HG02981 (cell line): ENCODE data around the gene YLPM1.

Experiments
- ATAC-seq: cut with Tn5 transposase; IDR thresholded peaks from one replicate; pipeline ENCODE4 v1.9.1; 2021; ENCODE audit warnings: mild to moderate bottlenecking, moderate library complexity; ENCODE audit not compliant: unreplicated experiment

Gene YLPM1

DNA sequence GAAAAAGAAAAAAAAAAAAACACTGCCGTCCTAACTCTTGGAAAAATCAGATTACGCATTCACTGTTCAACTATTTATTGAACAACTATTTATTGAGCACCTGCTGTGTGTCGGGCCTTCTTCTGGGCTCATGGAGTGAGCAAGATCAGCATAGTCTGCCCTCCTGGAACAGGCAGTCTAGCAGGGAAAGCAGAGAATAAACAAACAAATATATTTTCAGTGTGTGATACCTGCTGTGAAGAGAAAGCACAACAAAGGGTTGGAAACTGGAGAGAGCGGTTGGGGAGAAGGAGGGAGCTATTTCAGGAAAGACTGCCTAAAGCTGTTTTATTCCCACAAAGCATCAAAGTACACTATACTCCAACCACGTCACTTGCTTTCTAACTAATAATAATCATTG lies 102.0 kb downstream of the YLPM1 start:
- ATAC-seq = no peak

DNA sequence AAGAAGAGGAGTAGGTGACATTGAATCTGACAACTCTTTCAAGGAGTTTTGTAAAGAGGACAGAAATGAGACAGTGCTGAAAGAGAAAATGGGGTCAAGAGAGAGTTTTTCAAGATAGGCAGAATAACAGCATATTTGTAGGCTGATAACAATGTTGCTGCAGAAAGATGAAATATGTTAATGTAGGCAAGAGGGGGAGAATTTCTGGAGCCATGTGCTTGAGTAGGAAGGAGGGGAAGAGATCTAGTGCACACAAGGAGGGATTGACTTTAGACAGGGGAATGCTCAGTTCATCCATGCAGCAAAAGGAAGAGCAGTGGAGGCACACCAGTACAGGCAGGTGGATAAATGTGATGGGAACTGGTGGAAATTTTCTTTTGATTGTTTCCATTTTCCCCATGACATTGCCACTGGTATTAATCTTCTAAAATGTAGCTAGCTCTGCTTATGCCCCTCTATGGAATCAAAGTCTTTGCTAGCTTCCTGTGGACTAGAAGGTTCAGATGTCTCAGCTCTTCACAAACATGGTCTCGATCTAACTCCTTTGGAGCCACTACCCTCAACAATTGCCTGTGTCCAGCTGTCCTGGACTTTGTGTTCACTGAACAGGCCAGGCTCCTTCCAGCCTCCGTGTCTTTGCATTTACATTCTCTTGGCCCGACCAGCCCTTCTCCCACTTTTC lies 103.7 kb downstream of the YLPM1 start:
- no peak for ATAC-seq

DNA sequence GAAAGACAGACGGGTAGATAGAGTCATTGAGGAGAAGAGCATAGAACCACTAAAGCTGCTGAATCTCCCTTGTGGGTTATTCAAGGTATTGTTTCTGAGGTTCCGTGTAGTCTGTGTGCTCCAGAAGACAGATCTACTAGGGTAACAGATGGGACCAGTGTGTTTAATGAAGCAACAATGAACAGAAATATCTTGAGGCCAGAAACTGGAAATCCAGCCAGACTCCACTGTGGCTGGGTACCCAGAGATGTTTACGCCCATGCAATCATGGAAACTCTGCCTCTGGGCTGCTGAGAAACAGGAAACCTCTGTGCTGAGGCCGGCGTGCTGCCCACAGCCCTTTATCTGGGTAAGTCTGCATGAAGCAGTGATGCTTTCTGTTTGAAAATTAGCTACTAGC lies 104.6 kb downstream of the YLPM1 start:
- no peak for ATAC-seq

DNA sequence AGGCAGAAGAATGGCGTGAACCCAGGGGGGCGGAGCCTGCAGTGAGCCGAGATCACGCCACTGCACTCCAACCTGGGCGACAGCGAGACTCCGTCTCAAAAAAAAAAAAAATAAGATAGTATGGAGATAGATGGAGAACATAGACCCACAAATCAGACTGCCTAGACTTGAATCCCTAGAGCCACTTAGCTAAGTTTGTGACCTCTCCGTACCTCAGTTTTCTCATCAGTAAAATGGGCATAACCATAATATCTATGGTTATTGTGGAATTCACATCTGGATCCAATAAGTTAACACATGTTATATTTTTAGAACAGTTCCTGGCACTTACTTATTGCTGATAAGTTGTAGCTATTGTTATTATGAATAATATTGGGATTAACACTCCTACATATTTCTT lies 105.6 kb downstream of the YLPM1 start:
- no peak for ATAC-seq

DNA sequence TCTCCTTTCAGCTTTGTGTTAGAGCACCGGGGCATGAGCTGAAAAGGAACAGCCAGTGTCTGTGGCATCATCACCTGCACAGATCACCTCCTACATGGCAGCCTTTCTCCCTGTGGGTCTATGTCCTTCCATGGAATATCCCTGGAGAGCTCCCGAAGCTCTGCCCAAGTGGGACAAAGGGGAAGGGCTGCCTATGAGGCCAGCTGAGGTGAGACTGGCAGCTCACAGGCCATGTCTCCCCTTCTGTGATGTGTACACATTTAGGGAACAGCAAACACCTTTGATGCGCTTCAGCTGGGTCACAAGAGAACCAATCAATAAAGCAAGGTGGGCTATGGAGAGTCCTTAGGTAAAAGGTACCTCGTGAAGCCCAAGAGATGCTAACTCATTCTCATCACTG lies 108.7 kb downstream of the YLPM1 start:
- no peak for ATAC-seq

DNA sequence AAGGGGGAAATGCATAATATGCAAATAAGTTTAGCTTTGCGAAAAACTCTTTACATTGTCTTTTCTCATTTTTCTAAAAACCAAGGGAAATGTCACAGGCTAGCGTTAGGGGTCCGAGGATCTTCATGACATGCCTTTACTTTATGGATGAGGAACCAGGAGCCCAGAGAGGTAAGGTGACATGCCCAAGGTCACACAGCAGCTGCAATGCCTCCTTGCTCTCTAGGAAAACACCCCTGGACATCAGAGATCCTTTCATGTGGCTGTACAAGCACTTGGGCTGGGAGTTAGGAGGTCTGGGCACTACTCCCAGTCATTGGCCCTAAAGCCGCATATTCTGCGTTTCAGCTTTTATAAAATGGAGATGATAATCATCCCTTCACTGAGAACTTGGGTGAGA lies 112.1 kb downstream of the YLPM1 start:
- ATAC-seq = no peak

DNA sequence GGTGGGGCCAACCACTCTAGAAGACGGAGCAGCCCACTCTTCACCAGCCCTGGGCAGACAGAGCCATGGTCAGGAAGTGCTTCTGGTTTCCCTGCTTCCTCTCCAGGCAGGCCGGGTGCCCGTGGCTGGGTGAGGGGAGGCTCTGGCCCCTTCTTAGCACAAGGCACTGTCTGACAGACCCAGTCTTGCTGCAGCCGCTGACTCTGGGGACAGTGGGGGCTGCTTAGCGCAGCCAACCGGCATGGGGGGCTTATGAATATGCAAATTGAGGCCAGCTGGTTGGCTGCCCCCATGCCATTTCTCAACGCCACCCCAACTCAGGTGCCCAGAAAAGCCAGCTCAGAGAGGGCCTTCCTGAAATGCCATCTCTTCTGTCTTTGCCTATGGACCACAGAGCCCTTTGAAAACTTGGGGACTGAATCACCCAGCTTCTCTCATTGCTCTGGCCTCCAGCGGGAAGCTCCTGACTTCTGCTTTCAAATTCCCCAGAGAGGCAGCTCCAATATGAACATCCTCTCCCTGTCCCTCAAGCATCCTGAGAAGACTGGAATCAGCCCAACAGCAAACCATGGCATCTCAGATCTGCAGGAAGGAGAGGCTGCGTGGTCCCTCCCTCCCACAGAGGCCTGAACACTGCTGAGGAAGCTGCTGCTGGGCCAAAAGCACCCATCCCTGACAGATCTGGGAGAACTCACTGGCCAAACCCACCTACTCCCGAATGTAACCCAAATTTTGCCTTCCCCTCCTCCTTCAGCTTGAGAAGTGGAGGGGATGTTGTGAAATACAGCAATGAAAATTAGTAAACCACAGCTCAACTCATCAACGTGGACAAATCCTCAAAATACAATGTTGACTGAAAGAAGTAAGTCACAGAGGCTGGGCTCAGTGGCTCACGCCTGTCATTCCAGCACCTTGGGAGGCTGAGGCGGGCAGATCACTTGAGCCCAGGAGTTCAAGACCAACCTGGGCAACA lies 113.1 kb downstream of the YLPM1 start, which contains the start of gene PROX2:
Gene PROX2, minus strand, starts transcription at position 205 of the 973 bp plus-strand sequence. CDS start 12,311 bp downstream, outside the sequence.
- ATAC-seq = no peak

DNA sequence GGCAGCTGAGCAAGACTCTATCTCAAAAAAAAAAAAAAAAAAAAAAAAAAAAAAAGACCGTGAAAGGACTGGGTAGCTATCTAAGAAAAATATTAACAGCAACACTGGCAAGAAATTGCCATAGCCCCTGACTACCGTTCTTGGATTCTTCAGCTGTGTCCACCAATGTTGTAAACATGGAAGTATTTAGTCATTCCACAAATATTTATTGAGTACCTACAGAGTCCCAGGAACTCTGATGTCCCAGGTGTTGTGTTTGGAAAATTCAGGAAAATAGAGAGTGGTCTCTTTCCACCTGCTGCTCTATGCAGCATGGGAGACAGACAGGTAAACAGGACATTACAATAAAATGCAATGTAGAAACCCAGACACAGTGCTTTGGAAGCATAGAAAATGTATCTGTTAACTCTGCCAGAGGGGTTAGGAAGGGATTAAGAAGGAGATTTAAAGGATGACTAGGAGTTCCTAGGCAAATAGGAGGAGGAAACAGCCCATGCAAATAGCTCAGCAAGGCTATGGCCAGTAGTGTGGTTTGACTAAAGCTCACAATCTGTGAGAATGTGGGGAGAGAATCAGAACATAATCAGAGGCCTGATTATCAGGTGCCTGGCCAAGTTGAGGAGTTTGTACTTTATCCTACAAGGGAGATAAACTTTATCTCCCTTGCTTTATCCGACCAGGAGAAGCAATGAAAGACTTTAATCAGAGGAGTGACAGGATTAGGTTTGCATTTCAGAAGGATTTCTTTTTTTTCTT lies 116.5 kb downstream of the YLPM1 start:
- no peak for ATAC-seq

DNA sequence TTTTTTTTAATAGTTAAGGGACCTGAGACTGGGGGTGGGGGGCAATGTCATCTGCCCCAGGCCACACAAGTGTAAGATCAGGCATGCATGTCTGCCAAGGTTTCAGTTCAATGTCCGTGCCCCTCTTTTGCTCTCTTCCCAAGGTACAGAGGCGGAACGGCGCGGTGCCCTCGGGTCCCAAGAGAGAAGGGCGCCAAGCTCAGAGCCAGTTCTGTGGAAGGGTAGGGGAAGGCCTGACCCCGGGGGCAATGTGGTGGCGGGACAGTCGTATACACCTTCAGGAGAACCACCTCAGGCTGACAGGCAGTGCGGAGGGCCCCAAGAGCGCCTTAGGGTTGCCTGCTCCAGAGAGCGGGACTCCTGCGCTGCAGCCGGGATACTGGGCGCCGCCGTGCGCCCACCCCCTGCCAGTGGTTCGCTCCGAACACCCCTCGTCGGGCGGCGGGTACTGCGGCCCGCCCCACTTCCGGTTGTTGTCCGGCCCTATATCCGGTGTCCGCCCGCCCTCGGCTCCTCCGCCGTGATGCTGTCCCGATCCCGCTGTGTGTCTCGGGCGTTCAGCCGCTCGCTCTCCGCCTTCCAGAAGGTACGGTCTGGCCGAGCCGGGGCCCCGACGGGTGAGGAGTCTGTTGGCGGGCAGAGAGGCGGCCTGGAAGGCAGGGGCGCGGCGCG lies 118.5 kb downstream of the YLPM1 start, which contains the start of gene DLST:
Gene DLST, plus strand, starts transcription at position 486 of the 672 bp plus-strand sequence. Its CDS starts 38 bp downstream, at position 524.
- ATAC-seq = peak; percentile 88

DNA sequence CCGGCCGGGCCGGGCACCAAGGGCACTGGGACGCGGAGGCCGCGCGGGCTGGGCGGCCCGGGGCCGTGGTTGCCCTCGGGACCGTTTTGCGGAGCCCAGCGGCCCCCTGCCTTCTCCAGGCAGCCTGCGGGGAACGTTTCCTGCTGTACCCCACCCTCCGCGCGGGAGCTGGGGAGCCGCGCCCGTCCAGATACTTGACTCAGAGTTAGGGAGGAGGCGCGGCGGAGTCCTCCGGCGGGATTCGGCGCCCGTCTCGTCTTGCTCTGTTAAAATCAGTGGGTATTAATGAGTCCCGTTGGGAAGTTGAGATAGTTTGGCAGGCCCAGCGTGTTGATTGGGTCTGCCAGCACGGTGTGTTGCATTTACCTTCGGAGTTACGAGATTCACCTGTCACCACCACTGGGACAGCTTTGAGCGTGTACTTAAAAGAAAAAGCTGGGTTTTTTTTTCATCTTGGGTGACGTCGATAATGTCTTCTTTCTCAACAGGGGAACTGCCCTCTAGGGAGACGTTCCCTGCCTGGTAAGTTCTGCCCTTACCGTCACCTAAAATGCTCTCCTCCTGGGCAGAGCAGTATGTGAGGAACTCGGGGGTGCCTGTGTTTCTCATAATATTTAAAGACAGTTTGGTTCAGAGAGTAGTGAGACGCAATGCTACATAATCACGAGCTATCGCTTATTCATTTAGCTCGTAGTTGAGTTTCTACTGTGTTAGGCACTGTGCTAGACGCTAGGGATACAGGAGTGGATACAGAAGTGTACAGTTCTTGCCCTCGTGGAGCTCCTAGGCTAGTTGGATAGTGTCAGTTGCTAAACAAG lies 119.2 kb downstream of the YLPM1 start:
- peak; percentile 39 for ATAC-seq
